HG03066 (cell line): Measurements from ENCODE around the gene TMBIM6.
"Not testable (repeated sequence)": the region's sequence is repeated elsewhere in the genome, so short reads cannot be mapped to it uniquely, and the experiment has no call there.

Source experiments
- ATAC-seq: cut with Tn5 transposase; IDR thresholded peaks from one replicate; pipeline ENCODE4 v1.9.1; 2021; ENCODE audit warnings: low read depth; ENCODE audit not compliant: unreplicated experiment

The TMBIM6 gene

GRCh38 chr12:49767333-49767732 is 26.0 kb downstream of the TMBIM6 start:
- ATAC-seq = no peak

GRCh38 chr12:49773102-49773501 is 31.7 kb downstream of the TMBIM6 start:
- not testable (repeated sequence) for ATAC-seq

GRCh38 chr12:49776413-49776812 is 35.1 kb downstream of the TMBIM6 start:
- ATAC-seq = peak; percentile 68

DNA sequence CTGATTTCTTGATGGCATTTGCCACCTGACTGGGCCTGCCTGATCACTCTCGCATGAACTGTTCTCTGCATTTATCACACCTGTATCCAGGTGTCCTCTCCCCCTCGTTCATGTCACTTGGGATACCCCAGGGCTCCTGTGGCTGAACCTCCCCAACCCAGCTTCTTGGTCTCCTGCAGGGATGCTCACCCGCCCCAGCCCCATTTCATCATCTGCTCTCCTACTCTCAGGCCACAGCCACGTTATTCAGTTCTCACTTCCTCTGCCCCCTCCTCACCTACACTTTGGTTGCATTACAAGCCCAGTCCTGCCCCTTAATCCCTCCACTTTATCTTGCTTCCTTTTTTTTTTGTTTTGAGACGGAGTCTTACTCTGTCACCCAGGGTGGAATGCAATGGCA is 35.5 kb downstream of the TMBIM6 start:
- ATAC-seq = no peak

- ATAC-seq = no peak
Measured at GRCh38 chr12:49777341-49777740, 36.0 kb downstream of the TMBIM6 start.

DNA sequence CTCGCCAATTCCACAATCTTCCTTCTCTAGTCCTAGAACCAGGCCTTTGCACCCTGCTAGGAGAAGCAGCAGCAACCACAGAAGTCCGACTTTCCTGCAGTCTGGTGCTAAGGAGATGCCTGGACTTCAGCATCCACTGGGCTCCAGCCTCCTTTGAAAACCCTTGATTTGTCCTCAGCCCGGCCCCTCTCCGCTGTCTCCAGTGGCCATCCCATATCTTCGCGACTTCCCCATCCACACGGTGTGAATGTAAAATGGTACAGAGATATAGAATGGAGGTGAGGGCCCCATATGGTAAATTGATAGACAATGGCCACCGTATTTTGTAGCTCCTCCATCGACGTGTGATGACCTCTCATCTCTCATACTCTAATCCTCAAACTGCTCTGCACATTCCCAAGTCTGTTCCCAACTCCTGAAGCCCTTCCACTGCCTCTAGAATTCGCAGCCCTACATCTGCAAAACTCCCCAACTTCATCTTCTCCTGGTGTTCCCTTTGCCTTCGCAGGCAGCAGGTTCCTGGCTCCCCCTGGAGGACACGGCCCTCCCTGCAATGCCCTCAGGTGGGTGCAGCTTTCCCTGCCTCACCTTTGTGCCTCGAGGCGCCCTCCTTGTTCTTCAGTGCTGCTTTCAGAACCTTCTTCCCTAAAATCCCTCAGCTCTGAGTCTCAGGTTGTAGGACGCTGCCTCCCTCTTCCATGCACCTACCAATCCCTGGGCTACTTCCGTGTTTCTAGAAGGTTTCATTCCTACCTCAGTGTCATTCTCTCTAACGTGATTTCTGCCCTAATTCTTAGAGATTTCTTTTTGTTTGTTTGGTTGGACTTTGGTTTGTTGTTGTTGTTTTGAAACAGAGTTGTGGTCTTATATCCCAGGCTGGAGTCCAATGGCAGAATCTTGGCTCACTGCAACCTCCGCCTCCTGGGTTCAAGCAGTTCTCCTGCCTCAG is 36.7 kb downstream of the TMBIM6 start:
- ATAC-seq = no peak

DNA sequence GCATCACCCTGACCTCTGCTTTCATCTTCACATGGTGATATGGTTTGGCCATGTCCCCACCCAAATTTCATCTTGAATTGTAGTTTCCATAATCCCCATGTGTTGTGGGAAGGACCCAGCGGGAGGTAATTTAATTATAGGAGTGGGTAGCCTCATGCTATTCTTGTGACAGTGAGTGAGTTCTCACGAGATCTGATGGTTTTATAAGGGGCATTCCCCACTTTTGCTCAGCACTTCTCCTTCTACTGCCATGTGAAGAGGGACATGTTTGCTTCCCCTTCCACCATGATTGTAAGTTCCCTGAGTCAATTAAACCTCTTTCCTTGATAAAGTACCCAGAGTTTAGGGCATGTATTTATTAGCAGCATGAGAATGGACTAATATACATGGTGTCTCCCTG is 38.2 kb downstream of the TMBIM6 start:
- ATAC-seq = no peak

DNA sequence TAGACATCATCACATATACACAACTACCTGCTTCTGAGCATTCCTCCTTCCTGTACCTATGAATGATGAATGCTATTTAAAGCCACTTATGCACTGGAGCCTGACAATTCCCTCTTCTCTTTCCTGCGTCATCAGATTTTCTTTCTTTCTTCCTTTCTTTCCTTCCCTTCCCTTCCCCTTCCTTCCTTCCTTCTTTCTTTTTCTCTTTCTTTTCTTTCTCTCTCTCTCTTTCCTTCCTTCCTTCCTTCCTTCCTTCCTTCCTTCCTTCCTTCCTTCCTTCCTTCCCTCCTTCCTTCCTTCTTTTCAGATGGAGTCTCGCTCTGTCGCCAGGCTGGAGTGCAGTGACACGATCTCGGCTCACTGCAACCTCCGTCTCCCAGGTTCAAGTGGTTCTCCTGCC is 39.6 kb downstream of the TMBIM6 start:
- not testable (repeated sequence) for ATAC-seq

GRCh38 chr12:49783917-49784676 is 42.7 kb downstream of the TMBIM6 start:
- no peak for ATAC-seq

DNA sequence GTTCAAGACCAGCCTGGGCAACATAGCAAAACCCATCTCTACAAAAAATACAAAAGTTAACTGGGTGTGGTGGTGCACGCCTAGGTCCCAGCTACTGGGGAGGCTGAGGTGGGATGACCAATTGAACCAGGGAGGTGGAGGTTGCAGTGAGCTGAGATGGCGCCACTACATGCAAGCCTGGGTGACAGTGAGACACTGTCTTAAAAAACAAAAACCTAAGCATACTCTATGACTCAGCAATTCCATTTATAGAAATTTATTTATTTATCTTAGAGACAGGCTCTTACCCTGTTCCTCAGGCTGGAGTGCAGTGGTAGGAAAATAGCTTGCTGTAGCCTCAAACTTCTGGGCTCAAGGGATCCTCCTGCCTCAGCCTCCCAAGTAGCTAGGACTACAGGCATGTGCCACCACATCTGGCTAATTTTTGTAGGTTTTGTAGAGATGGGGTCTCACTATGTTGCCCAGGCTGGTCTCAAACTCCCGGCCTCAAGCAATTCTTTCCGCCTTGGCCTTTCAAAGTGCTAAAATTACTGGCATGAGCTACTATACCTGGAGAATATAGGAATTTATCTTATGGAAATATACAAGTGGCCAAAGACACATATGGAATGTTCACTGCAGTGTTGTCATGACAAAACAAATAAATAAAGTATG is 43.5 kb downstream of the TMBIM6 start:
- ATAC-seq = no peak

DNA sequence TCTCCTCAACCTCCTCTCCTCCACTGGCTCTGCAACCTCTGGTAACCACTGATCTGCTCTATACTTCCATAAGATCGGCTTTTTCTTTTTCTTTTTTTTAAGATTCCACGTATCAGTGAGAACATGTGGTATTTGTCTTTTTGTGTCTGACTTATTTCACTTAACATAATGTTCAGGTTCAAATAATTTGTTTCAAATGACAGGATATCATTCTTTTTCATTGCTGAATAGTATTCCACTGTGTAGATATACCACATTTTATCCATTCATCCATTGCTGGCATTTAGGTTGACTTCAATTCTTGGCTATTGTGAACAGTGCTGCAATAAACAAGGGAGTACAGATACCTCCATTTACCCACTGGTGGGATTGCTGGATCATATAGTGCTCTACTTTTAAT is 46.3 kb downstream of the TMBIM6 start:
- no peak for ATAC-seq

DNA sequence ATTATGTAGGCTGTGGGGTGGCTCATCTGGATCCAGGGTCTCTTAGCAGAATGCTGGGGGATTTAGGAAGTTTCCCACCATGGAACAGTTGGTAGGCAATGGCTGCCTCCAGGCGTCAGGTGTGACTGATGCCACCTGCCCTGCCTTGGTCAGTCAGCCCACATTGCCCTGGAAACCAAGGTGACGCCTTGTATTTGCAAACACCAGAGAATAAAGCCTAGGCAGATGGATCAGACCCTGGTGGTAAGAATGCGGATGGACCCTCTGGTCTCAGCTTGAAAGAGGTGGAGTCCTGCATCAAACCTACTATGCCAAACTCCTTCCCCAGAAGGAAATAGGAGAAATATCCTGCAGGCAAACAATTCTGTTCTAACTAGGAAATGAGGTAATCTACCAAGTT is 48.6 kb downstream of the TMBIM6 start:
- ATAC-seq = no peak

DNA sequence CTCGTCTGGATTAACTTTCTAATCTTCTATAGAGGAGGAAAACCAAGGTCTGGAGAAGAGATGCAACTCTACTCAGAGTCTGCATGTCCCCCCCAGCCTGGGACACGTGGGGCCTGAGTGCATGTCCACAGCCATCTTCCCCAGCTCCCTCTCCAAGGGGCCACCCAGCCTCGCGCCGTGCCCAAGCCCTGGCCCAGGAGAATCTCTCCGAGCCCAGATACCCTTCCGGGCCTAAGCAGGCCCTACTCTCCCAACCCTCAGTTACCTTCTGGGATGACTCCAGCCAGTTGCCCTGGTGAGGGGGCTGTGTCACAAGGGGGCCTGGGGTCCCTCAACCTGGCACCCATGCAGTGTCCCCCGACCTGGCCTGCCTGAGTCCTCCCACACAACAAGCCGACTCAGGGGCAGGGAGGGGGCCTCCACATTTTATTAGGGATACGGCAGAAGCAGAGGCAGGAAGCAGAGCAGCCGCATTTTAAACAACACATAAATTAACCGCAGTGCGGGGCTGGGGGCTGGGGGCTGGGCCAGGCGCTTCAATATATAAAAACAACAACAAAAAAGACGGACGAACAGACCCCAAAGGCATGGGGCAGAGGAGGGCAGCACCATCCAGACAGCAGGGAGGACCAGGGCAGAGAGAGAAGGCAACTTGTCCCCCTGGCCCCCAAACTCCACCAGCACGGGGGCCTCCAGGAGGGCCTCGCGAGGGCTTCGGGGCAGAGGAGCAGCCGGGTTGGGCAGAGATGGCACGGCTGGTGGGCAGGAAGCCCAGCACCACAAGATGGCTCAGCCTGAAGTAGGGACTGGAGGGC is 49.6 kb downstream of the TMBIM6 start:
- ATAC-seq = no peak

DNA sequence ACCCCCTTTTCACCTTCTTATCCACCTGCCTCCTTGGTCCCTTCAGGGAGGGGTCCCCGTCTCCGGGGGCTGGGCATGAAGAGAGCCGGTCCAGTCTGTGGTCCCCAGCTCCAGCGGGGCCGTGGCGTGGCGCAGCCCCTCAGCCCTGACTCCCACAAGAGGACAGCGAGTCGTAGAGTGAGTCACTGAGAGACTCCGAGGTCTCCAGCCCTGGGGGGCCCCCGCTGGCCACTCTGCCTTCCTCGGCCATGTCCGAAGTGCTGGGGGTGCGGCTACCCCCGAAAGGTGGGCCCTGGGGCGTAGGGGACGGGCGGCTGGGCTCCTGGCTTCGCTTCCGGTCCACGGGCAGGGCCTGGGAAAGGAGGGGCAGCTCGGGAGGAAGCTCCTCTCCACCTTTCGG is 50.3 kb downstream of the TMBIM6 start:
- no peak for ATAC-seq

DNA sequence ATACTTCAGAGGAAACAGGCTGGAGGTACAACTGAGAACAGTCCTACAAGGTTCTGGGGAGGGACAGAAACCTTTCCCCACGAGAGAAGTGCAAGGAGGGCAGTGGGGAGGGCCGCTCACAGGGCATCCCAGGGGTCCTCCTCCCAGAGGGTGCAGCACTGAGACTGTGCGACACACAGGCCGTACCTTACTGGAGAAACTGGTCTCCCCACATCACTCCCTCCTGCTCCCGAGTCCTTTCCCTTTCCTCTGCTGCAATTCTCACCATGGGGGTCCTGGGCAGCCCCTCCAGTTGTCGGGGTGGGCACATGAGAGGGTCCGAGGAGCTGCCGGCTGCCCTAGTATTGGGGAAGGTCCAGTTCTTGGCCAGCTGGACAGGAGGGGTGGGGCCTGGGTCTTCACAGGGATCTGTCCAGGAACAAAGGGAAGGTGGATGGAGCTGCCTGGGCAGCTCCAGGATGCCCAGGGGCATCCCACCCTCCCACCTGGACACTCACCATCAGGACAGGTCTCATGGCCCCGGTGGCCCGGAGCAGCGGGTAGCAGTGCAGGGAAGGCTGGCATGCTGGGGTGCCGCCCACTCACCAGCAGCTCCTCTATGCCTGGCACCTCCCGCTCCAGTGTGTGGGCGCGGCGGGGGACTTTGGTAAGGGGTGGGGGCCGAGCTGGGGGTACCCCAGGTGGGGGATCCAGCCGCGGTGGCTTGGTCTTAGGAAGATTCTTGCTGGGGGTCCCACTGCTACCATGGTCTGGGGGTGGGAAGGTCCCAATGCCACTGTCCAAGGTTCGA is 51.0 kb downstream of the TMBIM6 start:
- ATAC-seq = no peak

GRCh38 chr12:49792976-49793580 is 51.7 kb downstream of the TMBIM6 start:
- no peak for ATAC-seq

GRCh38 chr12:49793620-49794019 is 52.3 kb downstream of the TMBIM6 start:
- no peak for ATAC-seq

- ATAC-seq = no peak
Measured at GRCh38 chr12:49794021-49794420, 52.7 kb downstream of the TMBIM6 start.
